ENCODE results near the gene NLRP14.

Gene NLRP14

GRCh38 chr11:7034019-7034418 lies 13.7 kb downstream of the NLRP14 start:
- H3K4me3 ChIP-seq (ENCODE audit: control insufficient read depth, low read depth, low read length), result no peak overlapping the region
- TF ChIP-seq, protein P1, sequence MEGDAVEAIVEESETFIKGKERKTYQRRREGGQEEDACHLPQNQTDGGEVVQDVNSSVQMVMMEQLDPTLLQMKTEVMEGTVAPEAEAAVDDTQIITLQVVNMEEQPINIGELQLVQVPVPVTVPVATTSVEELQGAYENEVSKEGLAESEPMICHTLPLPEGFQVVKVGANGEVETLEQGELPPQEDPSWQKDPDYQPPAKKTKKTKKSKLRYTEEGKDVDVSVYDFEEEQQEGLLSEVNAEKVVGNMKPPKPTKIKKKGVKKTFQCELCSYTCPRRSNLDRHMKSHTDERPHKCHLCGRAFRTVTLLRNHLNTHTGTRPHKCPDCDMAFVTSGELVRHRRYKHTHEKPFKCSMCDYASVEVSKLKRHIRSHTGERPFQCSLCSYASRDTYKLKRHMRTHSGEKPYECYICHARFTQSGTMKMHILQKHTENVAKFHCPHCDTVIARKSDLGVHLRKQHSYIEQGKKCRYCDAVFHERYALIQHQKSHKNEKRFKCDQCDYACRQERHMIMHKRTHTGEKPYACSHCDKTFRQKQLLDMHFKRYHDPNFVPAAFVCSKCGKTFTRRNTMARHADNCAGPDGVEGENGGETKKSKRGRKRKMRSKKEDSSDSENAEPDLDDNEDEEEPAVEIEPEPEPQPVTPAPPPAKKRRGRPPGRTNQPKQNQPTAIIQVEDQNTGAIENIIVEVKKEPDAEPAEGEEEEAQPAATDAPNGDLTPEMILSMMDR (IDR thresholded peaks at IDR 0.05; ENCODE audit: control insufficient read depth, insufficient read depth, low read depth, low read length, missing control alignments), result no peak
- no peak for DNase-seq (ENCODE audit: low read depth)

DNA sequence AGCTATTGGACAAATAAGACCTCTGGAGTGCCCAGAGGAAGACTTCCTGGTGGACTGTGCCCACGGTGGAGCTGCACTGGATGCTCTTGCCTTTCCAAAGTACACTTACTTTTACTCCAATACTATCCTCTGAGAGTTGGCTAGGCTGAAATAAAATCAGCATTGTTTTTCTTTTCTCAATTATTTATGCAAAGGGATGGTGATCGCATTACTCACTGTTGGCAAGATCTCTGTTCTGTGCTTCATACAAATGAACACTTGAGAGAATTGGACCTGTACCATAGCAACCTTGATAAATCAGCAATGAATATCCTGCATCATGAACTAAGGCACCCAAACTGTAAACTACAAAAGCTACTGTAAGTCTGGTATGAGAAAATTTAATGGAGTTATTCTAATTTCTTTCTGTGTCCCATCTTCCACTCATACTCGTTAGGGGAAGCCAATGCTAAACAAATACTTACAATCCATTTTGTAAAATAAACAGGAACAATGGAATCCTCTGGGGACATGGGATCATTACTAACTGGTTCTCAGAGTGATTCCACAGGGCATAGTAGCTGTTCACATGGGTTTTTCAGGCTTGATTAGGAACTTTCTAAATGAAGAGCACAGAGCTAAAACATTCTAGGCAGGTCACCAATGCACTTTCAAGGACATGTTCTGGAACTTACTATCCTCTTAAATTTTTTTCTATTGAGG lies 26.3 kb downstream of the NLRP14 start:
- DNase-seq (ENCODE audit: low read depth), result peak; percentile 23

GRCh38 chr11:7050191-7050590 lies 29.9 kb downstream of the NLRP14 start:
- no peak overlapping the region for H3K4me3 ChIP-seq (ENCODE audit: control insufficient read depth, low read depth, low read length)
- DNase-seq (ENCODE audit: low read depth), result no peak
- TF ChIP-seq, protein P1 (IDR thresholded peaks at IDR 0.05; ENCODE audit: control insufficient read depth, insufficient read depth, low read depth, low read length, missing control alignments), result no peak

More for the DNA sequence above, 26.3 kb downstream of the NLRP14 start:
- H3K4me3 ChIP-seq (ENCODE audit: control insufficient read depth, low read depth, low read length), result no peak overlapping the region
- TF ChIP-seq, protein P1 (IDR thresholded peaks at IDR 0.05; ENCODE audit: control insufficient read depth, insufficient read depth, low read depth, low read length, missing control alignments), result no peak

DNA sequence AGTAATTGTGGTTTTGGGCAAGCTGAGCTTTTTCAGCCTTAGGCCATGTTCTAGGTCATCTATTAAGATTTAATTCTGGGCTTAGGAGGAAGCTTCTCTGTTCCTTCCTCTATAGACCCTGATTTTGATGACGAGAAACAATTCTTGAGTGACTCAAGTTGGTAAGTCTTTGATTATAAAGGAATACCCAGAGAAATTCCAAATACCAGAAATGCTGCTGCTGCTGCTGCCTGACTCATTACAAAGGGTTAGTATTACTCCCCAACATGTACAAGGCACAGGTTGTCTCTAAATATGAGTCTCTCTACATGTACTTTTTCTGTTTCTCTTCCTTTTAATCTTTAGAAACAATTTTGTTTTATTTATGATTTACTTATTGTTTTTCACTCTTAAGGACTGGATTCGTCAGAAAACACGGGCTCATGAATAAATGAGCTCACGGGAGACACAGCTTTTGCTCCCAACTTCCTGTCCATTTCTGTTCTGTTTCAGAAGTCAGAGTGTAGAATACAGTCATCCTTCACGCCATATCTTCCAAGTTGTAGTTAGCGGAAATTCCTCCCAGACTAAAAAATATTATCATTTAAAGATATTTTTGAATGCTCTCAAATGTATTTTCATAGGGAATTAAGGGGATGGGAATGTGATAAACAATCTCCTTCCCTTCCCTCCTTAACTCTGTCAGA lies 36.7 kb downstream of the NLRP14 start:
- no peak overlapping the region for H3K4me3 ChIP-seq (ENCODE audit: control insufficient read depth, low read depth, low read length)
- DNase-seq (ENCODE audit: low read depth), result no peak
- TF ChIP-seq, protein P1 (IDR thresholded peaks at IDR 0.05; ENCODE audit: control insufficient read depth, insufficient read depth, low read depth, low read length, missing control alignments), result no peak

DNA sequence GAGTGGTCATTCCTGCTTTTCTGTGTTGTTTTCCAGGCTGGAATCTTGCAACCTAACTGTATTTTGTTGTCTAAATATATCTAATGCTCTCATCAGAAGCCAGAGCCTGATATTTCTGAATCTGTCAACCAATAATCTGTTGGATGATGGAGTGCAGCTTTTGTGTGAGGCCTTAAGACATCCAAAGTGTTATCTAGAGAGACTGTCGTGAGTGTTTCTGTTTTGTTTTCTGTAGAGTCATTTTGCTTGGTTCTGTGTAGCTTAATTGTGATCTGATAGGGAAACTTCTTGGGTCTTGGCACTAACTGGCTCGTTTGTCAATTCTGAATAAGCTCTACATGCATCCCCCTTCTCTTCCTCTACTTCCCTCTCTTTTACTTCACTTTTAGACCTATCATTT lies 37.4 kb downstream of the NLRP14 start:
- H3K4me3 ChIP-seq (ENCODE audit: control insufficient read depth, low read depth, low read length), result no peak overlapping the region
- DNase-seq (ENCODE audit: low read depth), result no peak
- TF ChIP-seq, protein P1 (IDR thresholded peaks at IDR 0.05; ENCODE audit: control insufficient read depth, insufficient read depth, low read depth, low read length, missing control alignments), result no peak

DNA sequence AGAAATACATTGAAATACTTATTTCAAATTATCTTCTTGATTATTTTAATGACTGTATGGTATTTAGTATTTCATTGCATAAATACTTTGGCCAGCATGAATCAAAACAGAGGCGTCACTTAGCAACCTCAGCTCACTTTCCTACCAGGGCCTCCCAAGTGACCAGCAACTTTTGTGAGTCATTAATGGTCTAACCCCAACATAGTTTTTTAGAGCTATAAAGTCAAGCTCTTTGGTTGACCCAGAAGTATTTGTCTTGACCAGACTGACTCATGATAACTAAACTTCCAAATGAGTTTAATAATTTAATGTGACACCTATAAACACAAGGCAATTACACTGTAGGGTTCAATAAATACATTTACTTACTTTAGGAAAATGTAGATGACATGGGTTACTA lies 40.6 kb downstream of the NLRP14 start:
- no peak overlapping the region for H3K4me3 ChIP-seq (ENCODE audit: control insufficient read depth, low read depth, low read length)
- TF ChIP-seq, protein P1 (IDR thresholded peaks at IDR 0.05; ENCODE audit: control insufficient read depth, insufficient read depth, low read depth, low read length, missing control alignments), result no peak
- peak; percentile 58 for DNase-seq (ENCODE audit: low read depth)

Measured in AG09309 (cell line).